ENCODE measurements around the gene IL20.

DNA sequence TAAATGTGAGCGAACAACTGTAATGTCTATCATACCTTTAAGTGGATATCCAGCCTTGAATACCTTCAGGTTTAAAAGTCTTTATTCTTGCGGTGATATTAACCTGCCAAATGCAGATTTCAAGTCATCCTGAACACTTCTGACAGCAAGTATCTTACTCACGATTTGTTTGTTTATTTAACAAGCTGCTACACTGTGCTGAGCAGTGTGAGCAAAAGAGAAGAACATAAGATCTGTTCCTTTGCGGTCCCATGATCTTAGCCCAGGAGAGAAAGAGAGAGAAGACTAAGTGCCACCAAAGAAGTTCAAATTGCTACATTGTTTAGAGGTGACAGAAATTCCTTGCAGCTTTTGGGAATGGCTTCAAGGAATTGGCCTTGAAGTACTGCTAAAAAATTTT is 22.3 kb downstream of the IL20 start:
- TF ChIP-seq, protein P1, sequence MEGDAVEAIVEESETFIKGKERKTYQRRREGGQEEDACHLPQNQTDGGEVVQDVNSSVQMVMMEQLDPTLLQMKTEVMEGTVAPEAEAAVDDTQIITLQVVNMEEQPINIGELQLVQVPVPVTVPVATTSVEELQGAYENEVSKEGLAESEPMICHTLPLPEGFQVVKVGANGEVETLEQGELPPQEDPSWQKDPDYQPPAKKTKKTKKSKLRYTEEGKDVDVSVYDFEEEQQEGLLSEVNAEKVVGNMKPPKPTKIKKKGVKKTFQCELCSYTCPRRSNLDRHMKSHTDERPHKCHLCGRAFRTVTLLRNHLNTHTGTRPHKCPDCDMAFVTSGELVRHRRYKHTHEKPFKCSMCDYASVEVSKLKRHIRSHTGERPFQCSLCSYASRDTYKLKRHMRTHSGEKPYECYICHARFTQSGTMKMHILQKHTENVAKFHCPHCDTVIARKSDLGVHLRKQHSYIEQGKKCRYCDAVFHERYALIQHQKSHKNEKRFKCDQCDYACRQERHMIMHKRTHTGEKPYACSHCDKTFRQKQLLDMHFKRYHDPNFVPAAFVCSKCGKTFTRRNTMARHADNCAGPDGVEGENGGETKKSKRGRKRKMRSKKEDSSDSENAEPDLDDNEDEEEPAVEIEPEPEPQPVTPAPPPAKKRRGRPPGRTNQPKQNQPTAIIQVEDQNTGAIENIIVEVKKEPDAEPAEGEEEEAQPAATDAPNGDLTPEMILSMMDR (IDR thresholded peaks at IDR 0.05): no peak
- TF ChIP-seq POLR2A (IDR thresholded peaks at IDR 0.05) (no peak), EP300 (IDR thresholded peaks at IDR 0.05) (no peak)

Data from sigmoid colon (tissue), 4 donors.